ENCODE data around the gene C2CD2.

- TF ChIP-seq CTCF (conservative IDR thresholded peaks at IDR 0.05; ENCODE audit: low read depth, low read length): no peak
- TF ChIP-seq POLR2A (IDR thresholded peaks at IDR 0.05; ENCODE audit: low read depth, low read length): no peak
- TF ChIP-seq MAFK (IDR thresholded peaks at IDR 0.05; ENCODE audit: low read depth, low read length): no peak
- no peak for TF ChIP-seq MXI1 (IDR thresholded peaks at IDR 0.05; ENCODE audit: borderline replicate concordance, low read depth, low read length)
Observed at GRCh38 chr21:41964171-41964570, 10.4 kb upstream of the C2CD2 start.
